Smooth muscle cell (in vitro differentiated cells): ENCODE data around the gene SETD5. TPM values are rescaled to one million over a fixed set of nuclear protein-coding genes. Genes with fewer than 3 reads are reported as not detected.
A peak's percentile ranks its signal among the peaks of the same experiment; 100 is the strongest.

Experiments used
- DNase-seq: peaks from one replicate; lab custom pipeline; 2025; ENCODE audit not compliant: unreplicated experiment; lab: John Stamatoyannopoulos, UW
- H2AFZ ChIP-seq: fragments of 200-600 bp; sonication (generic); 2 replicates; pipeline ENCODE4 v1.6.0; 2016; ENCODE audit warnings: antibody characterized with exemption, low read depth, mild to moderate bottlenecking
- H3F3A ChIP-seq: fragments of 200-600 bp; sonication (generic); 2 replicates; pipeline ENCODE4 v1.6.0; 2017; ENCODE audit warnings: antibody characterized with exemption, low read depth
- H3K27ac ChIP-seq: fragments of 200-600 bp; sonication (generic); 2 replicates; pipeline ENCODE4 v1.5.1; 2016; ENCODE audit warnings: low read depth, mild to moderate bottlenecking
- H3K27me3 ChIP-seq: fragments of 200-600 bp; sonication (generic); 2 replicates; pipeline ENCODE4 v1.6.1; 2016; ENCODE audit warnings: low read depth, mild to moderate bottlenecking
- H3K36me3 ChIP-seq: fragments of 200-600 bp; sonication (generic); 2 replicates; pipeline ENCODE4 v1.5.1; 2016; ENCODE audit warnings: low read depth
- H3K4me1 ChIP-seq: fragments of 200-600 bp; sonication (generic); 2 replicates; pipeline ENCODE4 v1.5.1; 2016; ENCODE audit warnings: low read depth
- H3K4me2 ChIP-seq: fragments of 200-600 bp; sonication (generic); 2 replicates; pipeline ENCODE4 v1.6.0; 2016; ENCODE audit warnings: mild to moderate bottlenecking
- H3K4me3 ChIP-seq: fragments of 200-600 bp; sonication (generic); 2 replicates; pipeline ENCODE4 v1.5.1; 2016; ENCODE audit warnings: mild to moderate bottlenecking
- H3K79me2 ChIP-seq: fragments of 200-600 bp; sonication (generic); 2 replicates; pipeline ENCODE4 v1.6.0; 2016; ENCODE audit warnings: low read depth, mild to moderate bottlenecking
- H3K9ac ChIP-seq: fragments of 200-600 bp; sonication (generic); 2 replicates; pipeline ENCODE4 v1.6.0; 2016; ENCODE audit warnings: low read depth
- H3K9me3 ChIP-seq: fragments of 200-600 bp; sonication (generic); replicated peaks from 2 replicates; pipeline ENCODE4 v1.5.1; 2016; ENCODE audit warnings: low read depth
- H4K20me1 ChIP-seq: fragments of 200-600 bp; sonication (generic); 2 replicates; pipeline ENCODE4 v1.6.0; 2016; ENCODE audit warnings: low read depth
- CTCF ChIP-seq: fragments of 200-600 bp; sonication (generic); IDR thresholded peaks from 2 replicates; pipeline ENCODE4 v1.5.1; 2017; ENCODE audit warnings: borderline replicate concordance, mild to moderate bottlenecking, antibody characterized with exemption; ENCODE audit not compliant: insufficient read depth, poor library complexity, severe bottlenecking
- WGBS: methylation state at CpG from one replicate; pipeline ENCODE4 v1.1.7; 2016; ENCODE audit warnings: low lambda C conversion rate; 5-methylcytosine and 5-hydroxymethylcytosine counted together
- polyA plus RNA-seq: library from polyadenylated mRNA; unstranded; fragments of >200 nt; fragmentation: Nextera tagmentation; extraction: Ambion mirVana; gene quantifications from 2 replicates; pipeline ENCODE4 v1.2.1, GENCODE V29; 2016
- total RNA-seq: library from RNA; depleted of rRNA; stranded (reverse); fragments of >200 nt; gene quantifications from 2 replicates; pipeline ENCODE4 v1.2.3, GENCODE V29; 2014

Gene SETD5
- total and polyA plus RNA-seq, 2 experiments from 2014 or later: 122 to 134 TPM

- H3K4me1 ChIP-seq: peaks cover 8% of the 10 kb centered on the region
- H3K79me2 ChIP-seq: peaks cover 100% of the 10 kb centered on the region
- H2AFZ ChIP-seq: no peak overlapping the region
- no peak for DNase-seq
- H3K4me3 ChIP-seq: no peak overlapping the region
- no peaks in the 10 kb centered on the region for H3K36me3 ChIP-seq
- no peak overlapping the region for H3K9ac ChIP-seq
- no peaks in the 10 kb centered on the region for H3K27me3 ChIP-seq
- peaks cover 100% of the 10 kb centered on the region for H4K20me1 ChIP-seq
- no peak overlapping the region for H3K27ac ChIP-seq
- 93% methylated on average over 6 of the region's 6 CpGs for WGBS
- H3K9me3 ChIP-seq: no peaks in the 10 kb centered on the region
- no peak overlapping the region for H3K4me2 ChIP-seq
- peaks cover 15% of the 10 kb centered on the region for H3F3A ChIP-seq
- no peak for TF ChIP-seq CTCF
Measured at GRCh38 chr3:9409981-9410854, 12.8 kb downstream of the SETD5 start.

GRCh38 chr3:9411302-9411701 lies 13.9 kb downstream of the SETD5 start:
- peaks cover 100% of the 10 kb centered on the region for H3K79me2 ChIP-seq
- H4K20me1 ChIP-seq: peaks cover 100% of the 10 kb centered on the region
- no peak overlapping the region for H3K4me3 ChIP-seq
- H3K4me1 ChIP-seq: peaks cover 3% of the 10 kb centered on the region
- no peaks in the 10 kb centered on the region for H3K36me3 ChIP-seq
- peaks cover 23% of the 10 kb centered on the region for H3F3A ChIP-seq
- H3K9me3 ChIP-seq: no peaks in the 10 kb centered on the region
- no peak overlapping the region for H3K4me2 ChIP-seq
- WGBS: 80% methylated on average over 1 of the region's 1 CpG
- no peaks in the 10 kb centered on the region for H3K27me3 ChIP-seq
- no peak overlapping the region for H3K9ac ChIP-seq
- H3K27ac ChIP-seq: peak overlapping the region; percentile 20
- no peak for DNase-seq
- no peak overlapping the region for H2AFZ ChIP-seq
- TF ChIP-seq CTCF: no peak

GRCh38 chr3:9412293-9412692 lies 14.9 kb downstream of the SETD5 start:
- H3K79me2 ChIP-seq: peaks cover 100% of the 10 kb centered on the region
- no peak overlapping the region for H3K9ac ChIP-seq
- H3K4me1 ChIP-seq: peaks cover 3% of the 10 kb centered on the region
- H3K36me3 ChIP-seq: no peaks in the 10 kb centered on the region
- peaks cover 27% of the 10 kb centered on the region for H3F3A ChIP-seq
- H3K27ac ChIP-seq: peak overlapping the region; percentile 29
- TF ChIP-seq CTCF: no peak
- peaks cover 100% of the 10 kb centered on the region for H4K20me1 ChIP-seq
- H2AFZ ChIP-seq: no peak overlapping the region
- H3K4me3 ChIP-seq: no peak overlapping the region
- no peaks in the 10 kb centered on the region for H3K9me3 ChIP-seq
- no peaks in the 10 kb centered on the region for H3K27me3 ChIP-seq
- DNase-seq: no peak
- no peak overlapping the region for H3K4me2 ChIP-seq
- 89% methylated on average over 1 of the region's 1 CpG for WGBS

DNA sequence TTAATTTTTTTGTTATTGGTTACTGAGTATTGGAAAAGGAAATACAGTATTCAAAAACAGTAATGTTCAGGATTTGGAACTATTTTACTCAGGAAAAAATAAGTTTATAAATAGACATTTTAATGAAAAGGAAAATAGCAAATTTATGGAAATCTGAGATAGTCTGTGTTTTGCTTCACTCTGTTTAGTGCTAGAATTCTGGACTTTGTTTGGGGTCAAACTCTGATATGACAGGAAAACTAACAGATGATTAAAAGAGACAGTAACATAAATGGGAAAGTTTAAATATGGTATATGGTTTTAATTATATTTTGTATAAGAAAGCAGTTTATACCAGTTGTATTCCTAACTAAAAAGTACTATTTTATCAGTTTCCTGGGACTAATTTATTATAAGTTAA lies 17.4 kb downstream of the SETD5 start:
- Histone ChIP-seq H2AFZ (no peak overlapping the region), H3K79me2 (peaks cover 100% of the 10 kb centered on the region), H3K9me3 (no peaks in the 10 kb centered on the region), H3K36me3 (no peaks in the 10 kb centered on the region), H3K4me1 (peaks cover 3% of the 10 kb centered on the region), H3K4me3 (no peak overlapping the region), H3F3A (peaks cover 33% of the 10 kb centered on the region), H3K4me2 (no peak overlapping the region), H4K20me1 (peaks cover 100% of the 10 kb centered on the region), H3K27ac (peak overlapping the region; percentile 53), H3K9ac (no peak overlapping the region), H3K27me3 (no peaks in the 10 kb centered on the region)
- no peak for DNase-seq
- no peak for TF ChIP-seq CTCF
